HG02571 (cell line): ENCODE results near the gene WWOX.

Experiments used
- ATAC-seq: cut with Tn5 transposase; IDR thresholded peaks from one replicate; pipeline ENCODE4 v1.9.1; 2021; ENCODE audit warnings: mild to moderate bottlenecking, moderate library complexity; ENCODE audit not compliant: unreplicated experiment

WWOX gene

GRCh38 chr16:78428193-78428592 is 328.7 kb downstream of the WWOX start:
- no peak for ATAC-seq

- no peak for ATAC-seq
Measured at GRCh38 chr16:78430281-78430680, 330.8 kb downstream of the WWOX start.

- ATAC-seq, result no peak
Measured at GRCh38 chr16:78431004-78431670, 331.7 kb downstream of the WWOX start.

- no peak for ATAC-seq
Measured at GRCh38 chr16:78431701-78432100, 332.2 kb downstream of the WWOX start.

DNA sequence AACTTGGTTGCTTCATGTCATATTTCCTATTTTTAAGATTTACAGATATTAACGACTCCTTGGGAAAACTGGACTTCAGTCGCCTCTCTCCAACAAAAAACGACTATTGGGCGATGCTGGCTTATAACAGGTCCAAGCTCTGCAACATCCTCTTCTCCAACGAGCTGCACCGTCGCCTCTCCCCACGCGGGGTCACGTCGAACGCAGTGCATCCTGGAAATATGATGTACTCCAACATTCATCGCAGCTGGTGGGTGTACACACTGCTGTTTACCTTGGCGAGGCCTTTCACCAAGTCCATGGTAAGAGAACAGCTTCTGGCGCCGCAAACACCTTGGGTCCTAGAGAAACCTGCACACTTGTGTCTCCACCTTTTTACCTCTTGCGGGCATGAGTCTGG is 333.0 kb downstream of the WWOX start:
- no peak for ATAC-seq

DNA sequence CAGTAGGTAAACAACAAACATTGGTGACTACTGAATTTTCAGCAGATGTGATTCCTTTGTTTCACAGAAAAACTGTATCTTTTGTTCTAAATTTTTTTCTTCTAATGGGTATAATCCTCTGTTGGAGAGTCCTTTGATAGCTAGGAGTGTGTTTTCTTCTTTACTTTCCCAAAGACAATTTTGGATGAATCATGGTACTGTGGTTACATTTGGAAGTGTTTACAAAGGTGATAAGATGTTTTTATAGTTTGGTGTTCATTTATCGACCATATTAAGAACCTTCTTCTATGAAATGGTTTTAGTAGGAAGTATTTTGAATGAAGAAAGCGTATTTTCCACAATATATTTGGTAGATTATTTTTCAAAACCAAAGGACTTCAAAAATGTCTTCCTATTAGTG is 333.7 kb downstream of the WWOX start:
- ATAC-seq, result no peak

DNA sequence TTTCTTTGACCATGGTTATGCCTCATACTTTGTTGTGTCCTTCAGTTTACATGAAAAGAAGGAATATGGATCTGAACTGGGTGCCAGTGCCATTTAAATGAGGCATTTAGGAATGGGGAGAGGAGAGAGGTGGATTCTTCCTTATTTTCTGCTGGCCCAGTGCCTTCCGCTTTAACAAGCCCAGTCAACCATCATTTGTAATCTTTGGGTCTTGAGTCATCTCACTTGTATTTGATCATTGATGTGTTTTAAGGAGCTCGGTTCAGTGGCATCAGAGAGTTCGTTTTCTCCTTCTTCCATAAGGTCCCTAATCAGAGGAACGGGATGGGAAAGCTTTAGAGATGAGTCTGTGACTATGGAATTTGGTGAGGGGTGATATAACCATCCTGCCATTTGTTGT is 334.9 kb downstream of the WWOX start:
- no peak for ATAC-seq

DNA sequence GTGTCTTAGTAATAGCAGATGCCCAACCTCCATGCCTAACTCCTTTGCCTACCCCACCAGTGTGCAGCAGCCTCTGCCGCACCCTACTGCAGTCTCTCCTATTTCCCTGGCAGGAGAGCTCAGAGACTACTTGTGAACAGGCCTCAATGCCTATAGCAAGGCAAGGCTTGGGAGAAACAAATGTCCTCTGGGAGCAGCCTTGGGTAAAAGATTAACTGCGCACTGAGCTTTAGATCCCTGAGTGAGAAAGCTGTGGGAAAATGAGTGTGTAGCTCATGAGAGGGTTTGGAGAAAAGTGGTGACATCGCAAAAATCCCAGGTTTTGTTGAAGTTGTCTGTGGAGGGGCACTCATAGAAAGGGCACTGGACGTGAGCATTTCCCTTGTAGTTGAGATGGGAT is 335.8 kb downstream of the WWOX start:
- ATAC-seq, result no peak

GRCh38 chr16:78436023-78436422 is 336.6 kb downstream of the WWOX start:
- ATAC-seq, result no peak

- no peak for ATAC-seq
Measured at GRCh38 chr16:78436846-78437245, 337.4 kb downstream of the WWOX start.

DNA sequence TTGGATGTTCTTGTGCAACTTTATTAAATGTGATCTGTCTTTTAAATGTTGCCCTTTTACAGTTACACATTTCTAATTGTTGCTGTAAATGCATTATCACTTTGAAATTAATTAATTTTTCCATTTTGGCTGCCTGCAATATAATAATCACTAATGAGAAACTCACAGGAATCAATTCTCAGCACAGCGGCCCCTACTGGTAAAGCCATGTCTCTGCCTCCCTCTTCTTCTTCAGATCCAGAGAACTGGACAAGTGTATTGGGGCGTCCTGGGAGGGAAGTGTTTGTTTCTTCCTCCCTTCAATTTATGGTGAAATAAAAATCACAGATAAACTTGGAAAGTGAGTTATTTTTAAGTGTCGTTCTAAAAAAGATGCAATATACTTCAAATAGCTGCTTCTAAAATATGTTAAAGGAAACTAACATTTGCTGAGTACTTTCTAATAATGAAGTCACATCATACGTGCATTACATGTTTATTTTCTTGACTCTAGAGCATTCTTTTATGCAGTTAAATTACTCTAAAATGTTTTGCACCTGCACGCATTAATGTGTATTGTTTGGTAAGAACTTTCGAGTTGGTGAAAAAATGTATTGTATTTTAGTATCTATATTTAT is 338.0 kb downstream of the WWOX start:
- no peak for ATAC-seq

- ATAC-seq, result no peak
Measured at GRCh38 chr16:78438219-78438618, 338.8 kb downstream of the WWOX start.

DNA sequence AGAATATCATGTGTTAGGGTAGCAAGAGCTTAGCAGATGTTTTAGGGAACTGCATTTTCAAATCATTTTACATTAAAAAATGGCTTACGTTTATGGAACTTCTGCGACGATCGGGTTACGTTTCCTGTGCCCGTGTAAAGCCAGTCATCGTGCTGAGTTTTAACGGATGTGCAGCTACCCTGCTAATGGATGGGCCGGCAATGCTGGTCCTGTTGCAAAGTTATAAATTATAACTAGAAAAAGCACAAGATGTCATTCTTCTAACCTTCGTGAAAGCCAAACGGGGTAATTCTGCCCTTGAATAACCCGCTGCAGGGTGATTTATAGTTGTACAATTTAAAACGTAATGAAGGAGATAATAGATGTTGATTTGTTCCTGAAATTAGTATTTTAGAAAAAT is 339.2 kb downstream of the WWOX start:
- ATAC-seq, result no peak

GRCh38 chr16:78439646-78440045 is 340.2 kb downstream of the WWOX start:
- no peak for ATAC-seq

DNA sequence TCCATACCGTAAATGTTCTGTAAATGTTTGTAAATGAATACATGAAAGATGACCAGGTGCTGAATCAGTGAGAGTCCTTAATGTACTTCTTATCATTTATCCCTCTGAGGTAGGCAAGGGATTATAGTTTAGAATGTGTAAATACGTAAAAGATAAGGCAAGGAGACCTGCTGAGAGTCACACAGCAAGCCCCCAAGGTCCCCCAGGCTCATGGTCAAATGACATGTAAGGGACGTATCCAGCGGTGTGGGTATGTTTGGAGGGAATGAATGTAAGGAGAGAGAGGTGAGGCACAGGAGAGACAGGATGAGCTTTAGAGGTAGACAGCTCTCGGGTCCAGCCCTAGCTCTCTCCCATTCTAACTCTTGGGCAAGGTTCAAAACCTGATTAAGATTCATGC is 341.8 kb downstream of the WWOX start:
- no peak for ATAC-seq

GRCh38 chr16:78443542-78444364 is 344.3 kb downstream of the WWOX start:
- no peak for ATAC-seq

GRCh38 chr16:78445818-78446217 is 346.4 kb downstream of the WWOX start:
- no peak for ATAC-seq

DNA sequence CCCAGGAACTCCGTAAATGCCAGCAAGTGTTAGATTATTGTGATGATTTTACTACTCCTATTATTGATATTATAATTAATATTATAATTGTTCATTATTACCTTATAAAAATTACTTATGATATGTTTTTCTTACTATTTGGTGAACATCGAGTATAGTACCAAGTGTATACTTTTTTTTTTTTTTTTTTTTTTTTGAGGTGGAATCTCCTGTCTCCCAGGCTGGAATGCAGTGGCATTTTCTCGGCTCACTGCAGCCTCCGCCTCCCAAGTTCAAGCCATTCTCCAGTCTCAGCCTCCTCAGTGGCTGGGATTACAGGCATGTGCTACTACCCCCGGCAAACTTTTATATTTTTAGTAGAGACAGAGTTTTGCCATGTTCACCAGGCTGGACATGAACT is 347.0 kb downstream of the WWOX start:
- ATAC-seq, result no peak

- no peak for ATAC-seq
Measured at GRCh38 chr16:78446992-78447563, 347.6 kb downstream of the WWOX start.

DNA sequence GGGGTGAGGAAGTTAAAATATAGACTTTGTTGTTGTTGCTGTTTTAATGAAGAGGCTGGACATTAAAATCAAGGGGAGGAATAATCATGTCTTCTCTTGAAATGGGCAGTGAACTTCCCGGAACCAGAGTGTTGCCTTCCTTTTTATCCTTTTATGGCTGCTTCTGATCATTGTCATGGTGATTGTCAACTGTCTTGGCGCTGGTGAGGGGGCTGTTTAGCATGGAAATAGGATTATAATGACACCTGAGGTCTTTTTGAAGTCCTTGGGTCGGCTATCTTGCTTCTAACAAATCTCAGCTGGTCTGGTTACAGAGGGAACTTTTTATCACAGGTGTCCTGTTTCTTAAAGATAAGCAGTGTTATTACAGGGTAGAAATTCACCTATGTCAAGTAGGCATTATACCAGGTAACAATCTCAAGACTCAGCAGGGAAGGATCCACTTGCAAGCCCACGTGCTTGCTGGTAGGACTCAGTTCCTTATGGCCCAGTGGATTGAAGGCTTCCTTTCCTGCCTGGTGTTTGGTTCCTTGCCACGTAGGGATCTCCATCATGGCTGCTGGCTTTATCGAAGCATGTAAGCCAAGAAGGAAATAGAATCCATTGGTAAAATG is 349.3 kb downstream of the WWOX start:
- no peak for ATAC-seq

- ATAC-seq, result no peak
Measured at GRCh38 chr16:78450255-78450654, 350.8 kb downstream of the WWOX start.
